ENCODE results near the gene TM9SF1. TPM values are rescaled to one million over a fixed set of nuclear protein-coding genes. Genes with fewer than 3 reads are reported as not detected.
A peak's percentile ranks its signal among the peaks of the same experiment; 100 is the strongest.

TM9SF1 gene
- total and polyA plus RNA-seq, 9 of the 15 experiments (the other 6 are each of a cell fraction or from before 2014, with no cell fraction given): 5.3 to 20.3 (median 11.8) TPM

GRCh38 chr14:24146978-24147760 is 48.1 kb downstream of the TM9SF1 start, which contains the start of gene RNF31:
Gene RNF31, plus strand, starts transcription at chr14:24147498. Its CDS starts 201 bp downstream, at chr14:24147699.
- WGBS (ENCODE audit: insufficient coverage, low coverage, missing lambda C conversion rate): 0% methylated on average over 16 of the region's 57 CpGs
- DNase-seq (ENCODE audit: extremely low read depth in 1 of 4, low spot score in 3 of 4) (peak; percentile 85 to 97 (median 90)), FAIRE-seq (peak; percentile 99), ATAC-seq (peak; percentile 95)
- Histone ChIP-seq H4K20me1 (replicated peaks; ENCODE audit: control insufficient read depth, insufficient read depth, low read length) (no peaks in the 10 kb centered on the region), H3K79me2 (ENCODE audit: control insufficient read depth, insufficient read depth, low read length) (peaks cover 39% of the 10 kb centered on the region), H3K9me1 (ENCODE audit: control insufficient read depth, insufficient read depth, low read length) (peaks cover 5% of the 10 kb centered on the region), H3K4me3 (peak within 1 kb of the TSS; percentile 98), H2AFZ (ENCODE audit: low read depth, low read length) (peak within 1 kb of the TSS; percentile 84), H3K9me3 (replicated peaks; ENCODE audit: control insufficient read depth, insufficient read depth, low read depth, low read length) (no peaks in the 10 kb centered on the region), H3K36me3 (ENCODE audit: control insufficient read depth, insufficient read depth, low read length) (peaks cover 61% of the 10 kb centered on the region; the same call in 2 of the 3 replicates), H3K4me2 (ENCODE audit: insufficient read depth, low read length) (peak within 1 kb of the TSS; percentile 98), H3K9ac (ENCODE audit: insufficient read depth in 1 of 2, low read depth in 2 of 2, low read length in 2 of 2) (peak within 1 kb of the TSS; percentile 81 to 97), H3K27ac (ENCODE audit: extremely low read depth, low read depth, low read length) (peak within 1 kb of the TSS; percentile 72), H3K4me1 (replicated peaks in 1 of 2; ENCODE audit: control insufficient read depth in 2 of 2, insufficient read depth in 2 of 2, low read length in 2 of 2) (peaks cover 31 to 44% of the 10 kb centered on the region in 2 experiments; a peak in 4 of 5 replicates), H3K27me3 (ENCODE audit: control insufficient read depth in 2 of 2, insufficient read depth in 2 of 2, low read length in 2 of 2) (no peaks in the 10 kb centered on the region)
- BruUV-seq (replicated peaks): no TSS peak
- in situ Hi-C loops (cut with MboI): no loop called here
- CTCF ChIA-PET (ENCODE audit: low intra/inter-chr PET ratio): no interaction called here
- POLR2A ChIA-PET: interaction anchor here (0.6 to 2.2 kb wide), 12 partner anchors 8 to 284 kb away, joined by 3 to 6 read pairs (median 4); partner anchors contain the start of genes DCAF11, IRF9, NRL and TINF2
- intact Hi-C loops (cut with micrococcal nuclease): loop anchor here (2.0 to 10.0 kb wide), 2 partner anchors 32 to 52 kb away; partner anchors contain the start of genes DCAF11, NRL and PCK2
- TF ChIP-seq RBBP5 (IDR thresholded peaks at IDR 0.05; ENCODE audit: borderline replicate concordance, insufficient read depth, low read length, poor library complexity, severe bottlenecking) (peak; percentile 40), GABPB1 (CRISPR knock-in tag; IDR thresholded peaks at IDR 0.05) (0 out of 2 replicates have a peak, but pooled peaks have one; percentile 16), HEY1 (CRISPR knock-in tag; IDR thresholded peaks at IDR 0.05; ENCODE audit: borderline replicate concordance) (no peak), POLR2G (IDR thresholded peaks at IDR 0.05; ENCODE audit: low read depth, low read length) (peak; percentile 64), PPARD (CRISPR knock-in tag; IDR thresholded peaks at IDR 0.05) (no peak), NRF1 (conservative IDR thresholded peaks at IDR 0.05 in 1 of 2, IDR thresholded peaks at IDR 0.05 in 1 of 2) (peak; percentile 79 to 81), MLLT1 (IDR thresholded peaks at IDR 0.05) (0 out of 4 replicates have a peak, but pooled peaks of 1 of the 2 experiments have one; percentile 0), GATA2 (CRISPR knock-in tag; IDR thresholded peaks at IDR 0.05) (no peak), GABPA (tag; conservative IDR thresholded peaks at IDR 0.05; ENCODE audit: low read depth) (peak; percentile 86), PHB2 (IDR thresholded peaks at IDR 0.05; ENCODE audit: low read depth) (no peak), ZZZ3 (IDR thresholded peaks at IDR 0.05) (no peak), ZNF277 (CRISPR knock-in tag; IDR thresholded peaks at IDR 0.05; ENCODE audit: borderline replicate concordance) (no peak), ZC3H8 (IDR thresholded peaks at IDR 0.05) (no peak), ZKSCAN1 (IDR thresholded peaks at IDR 0.05; ENCODE audit: low read depth, low read length) (no peak), NELFE (IDR thresholded peaks at IDR 0.05; ENCODE audit: insufficient read depth, insufficient read length) (no peak), NFXL1 (CRISPR knock-in tag; IDR thresholded peaks at IDR 0.05) (no peak)
